HUDEP-2 (cell line): ENCODE results near the gene PAK1IP1.
"Not testable (repeated sequence)": the region's sequence is repeated elsewhere in the genome, so short reads cannot be mapped to it uniquely, and the experiment has no call there.

Source experiments
- DNase-seq, 76 experiments: peaks; one replicate each; lab custom pipeline; 2025; ENCODE audit not compliant: unreplicated experiment in 76 of 76; lab: John Stamatoyannopoulos, UW

The PAK1IP1 gene

GRCh38 chr6:10694302-10695085 lies at the start of gene PAK1IP1, which contains the start of gene C6orf52:
Gene PAK1IP1, plus strand, starts transcription at chr6:10694972. Its CDS starts 14 bp downstream, at chr6:10694986.
Gene C6orf52, minus strand, starts transcription at chr6:10694616. Its CDS starts 7,066 bp downstream, at chr6:10687550.
- DNase-seq, result peak; percentile 68 to 99 (median 93)

GRCh38 chr6:10655508-10656055 lies 39.2 kb upstream of the PAK1IP1 start:
- DNase-seq, result no peak

GRCh38 chr6:10658910-10659698 lies 35.7 kb upstream of the PAK1IP1 start:
- DNase-seq, result no peak

- DNase-seq, result no peak
Observed at GRCh38 chr6:10659699-10660348, 34.9 kb upstream of the PAK1IP1 start.

GRCh38 chr6:10660431-10661191 lies 34.2 kb upstream of the PAK1IP1 start:
- not testable (repeated sequence) for DNase-seq

- DNase-seq, result no peak
Observed at GRCh38 chr6:10662207-10662606, 32.6 kb upstream of the PAK1IP1 start.

- no peak for DNase-seq
Observed at GRCh38 chr6:10662742-10663141, 32.0 kb upstream of the PAK1IP1 start.

- peak in 2 of 76 experiments; percentile 17 to 27 for DNase-seq
Observed at GRCh38 chr6:10665595-10665994, 29.2 kb upstream of the PAK1IP1 start.

- DNase-seq, result no peak
Observed at GRCh38 chr6:10668126-10668917, 26.4 kb upstream of the PAK1IP1 start.

GRCh38 chr6:10676403-10676802 lies 18.4 kb upstream of the PAK1IP1 start:
- no peak for DNase-seq

GRCh38 chr6:10678456-10678855 lies 16.3 kb upstream of the PAK1IP1 start:
- DNase-seq, result no peak

GRCh38 chr6:10681795-10682194 lies 13.0 kb upstream of the PAK1IP1 start:
- DNase-seq, result no peak

- peak in 26 of 76 experiments; percentile 10 to 60 (median 40) for DNase-seq
Observed at GRCh38 chr6:10682355-10682988, 12.3 kb upstream of the PAK1IP1 start.

- DNase-seq, result no peak
Observed at GRCh38 chr6:10684618-10685017, 10.2 kb upstream of the PAK1IP1 start.

- no peak for DNase-seq
Observed at GRCh38 chr6:10685092-10685915, 9.5 kb upstream of the PAK1IP1 start.

GRCh38 chr6:10686901-10687300 lies 7.9 kb upstream of the PAK1IP1 start:
- DNase-seq, result no peak

- DNase-seq, result no peak
Observed at GRCh38 chr6:10687582-10687981, 7.2 kb upstream of the PAK1IP1 start.
